SU-DHL-6 (cell line): ENCODE measurements around the gene CRYBA4.

Source experiments
- H2AFZ ChIP-seq: fragments of 200-600 bp; sonication (generic); 2 replicates; pipeline ENCODE4 v1.6.1; 2014; ENCODE audit warnings: low read depth, mild to moderate bottlenecking, moderate library complexity, mixed read lengths, antibody characterized with exemption, low read length; ENCODE audit not compliant: severe bottlenecking
- H3F3A ChIP-seq: fragments of 200-600 bp; shearing (Covaris generic); 2 replicates; pipeline ENCODE4 v1.6.0; 2016; ENCODE audit warnings: antibody characterized with exemption, mild to moderate bottlenecking; ENCODE audit not compliant: insufficient read depth
- H3K27ac ChIP-seq: fragments of 200-600 bp; sonication (generic); 2 replicates; pipeline ENCODE4 v1.5.1; 2016; ENCODE audit warnings: low read depth, mild to moderate bottlenecking, low read length, moderate library complexity, mixed read lengths
- H3K27me3 ChIP-seq: fragments of 200-600 bp; sonication (generic), shearing (Covaris generic); 2 replicates; pipeline ENCODE4 v1.6.0; 2014; ENCODE audit warnings: mild to moderate bottlenecking, low read length
- H3K36me3 ChIP-seq: fragments of 200-600 bp; sonication (generic); 2 replicates; pipeline ENCODE4 v1.6.1; 2014; ENCODE audit warnings: mild to moderate bottlenecking, low read length, mixed read lengths
- H3K4me2 ChIP-seq: fragments of 300-600, 200-600 bp; shearing (Covaris generic), sonication (generic); 2 replicates; pipeline ENCODE4 v1.6.0; 2014; ENCODE audit warnings: low read length, low read depth, mild to moderate bottlenecking; ENCODE audit not compliant: poor library complexity, severe bottlenecking
- H3K4me3 ChIP-seq: fragments of 200-600 bp; sonication (generic); 2 replicates; pipeline ENCODE4 v1.5.1; 2014; ENCODE audit warnings: antibody characterized with exemption, low read length, mild to moderate bottlenecking, mixed read lengths; ENCODE audit not compliant: insufficient read depth, poor library complexity, severe bottlenecking
- H3K79me2 ChIP-seq: fragments of 200-600 bp; sonication (generic); 2 replicates; pipeline ENCODE4 v1.6.1; 2014; ENCODE audit warnings: mild to moderate bottlenecking, low read length, moderate library complexity; ENCODE audit not compliant: insufficient read depth
- H3K9ac ChIP-seq: fragments of 200-600 bp; sonication (generic); 2 replicates; pipeline ENCODE4 v1.7.0; 2014; ENCODE audit warnings: mild to moderate bottlenecking, low read length
- H3K9me2 ChIP-seq: fragments of 200-600 bp; sonication (generic); replicated peaks from 2 replicates; pipeline ENCODE4 v1.6.1; 2014; ENCODE audit warnings: low read length; ENCODE audit not compliant: insufficient read depth
- H3K9me3 ChIP-seq: fragments of 200-600 bp; sonication (generic); 2 replicates; pipeline ENCODE4 v1.6.1; 2014; ENCODE audit warnings: low read length, mixed read lengths; ENCODE audit not compliant: insufficient read depth
- H4K20me1 ChIP-seq: fragments of 200-600 bp; sonication (generic); 2 replicates; pipeline ENCODE4 v1.6.1; 2014; ENCODE audit warnings: low read depth, mild to moderate bottlenecking, antibody characterized with exemption, low read length, moderate library complexity, mixed read lengths
- CTCF ChIP-seq: fragments of 200-600 bp; sonication (generic); IDR thresholded peaks from one replicate; pipeline ENCODE4 v1.5.1; 2017; ENCODE audit warnings: antibody characterized with exemption, mild to moderate bottlenecking, low read length, moderate library complexity; ENCODE audit not compliant: insufficient read depth, poor library complexity, severe bottlenecking
- EZH2phosphoT487 ChIP-seq: fragments of 200-600 bp; sonication (generic), shearing (Covaris generic); conservative IDR thresholded peaks from 2 replicates; pipeline ENCODE4 v1.6.1; 2018; ENCODE audit warnings: mild to moderate bottlenecking, antibody characterized with exemption, low read length, moderate library complexity, mixed read lengths

The CRYBA4 gene

DNA sequence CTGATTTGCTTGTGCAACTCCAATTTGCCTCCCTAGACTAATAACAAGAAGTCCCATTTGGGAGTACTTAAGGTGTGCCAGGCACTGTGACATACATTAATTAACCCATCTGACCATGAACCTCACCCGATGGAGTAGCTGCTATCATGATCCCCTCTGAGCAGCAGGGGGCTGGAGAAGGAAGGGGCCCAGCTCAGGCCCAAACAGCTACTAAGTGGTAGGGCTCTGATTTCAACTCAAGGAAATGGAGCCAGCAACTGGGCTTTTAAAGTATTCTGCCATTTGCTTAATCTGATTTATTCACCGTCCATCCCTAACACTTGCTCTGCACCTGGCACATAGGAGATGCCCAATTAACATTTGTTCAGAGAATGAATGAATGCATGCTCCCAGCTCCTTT lies 5.1 kb upstream of the CRYBA4 start:
- TF ChIP-seq CTCF (no peak), EZH2phosphoT487 (no peak)
- H3K27ac ChIP-seq: no peak overlapping the region
- H3K9me2 ChIP-seq: no peaks in the 10 kb centered on the region
- no peaks in the 10 kb centered on the region for H4K20me1 ChIP-seq
- H3K4me2 ChIP-seq: no peak overlapping the region
- no peaks in the 10 kb centered on the region for H3K36me3 ChIP-seq
- no peaks in the 10 kb centered on the region for H3F3A ChIP-seq
- H3K9me3 ChIP-seq: no peaks in the 10 kb centered on the region
- no peak overlapping the region for H2AFZ ChIP-seq
- H3K27me3 ChIP-seq: no peaks in the 10 kb centered on the region
- H3K9ac ChIP-seq: no peak overlapping the region
- H3K79me2 ChIP-seq: no peaks in the 10 kb centered on the region
- H3K4me3 ChIP-seq: no peak overlapping the region

- H3K4me3 ChIP-seq: no peak within 1 kb of the TSS
- no peak within 1 kb of the TSS for H3K27ac ChIP-seq
- H4K20me1 ChIP-seq: no peaks in the 10 kb centered on the region
- H3F3A ChIP-seq: no peaks in the 10 kb centered on the region
- no peaks in the 10 kb centered on the region for H3K36me3 ChIP-seq
- no peak within 1 kb of the TSS for H3K9ac ChIP-seq
- H3K79me2 ChIP-seq: no peaks in the 10 kb centered on the region
- H3K4me2 ChIP-seq: no peak within 1 kb of the TSS
- H2AFZ ChIP-seq: no peak within 1 kb of the TSS
- H3K27me3 ChIP-seq: no peaks in the 10 kb centered on the region
- no peaks in the 10 kb centered on the region for H3K9me2 ChIP-seq
- TF ChIP-seq EZH2phosphoT487 (no peak), CTCF (no peak)
- no peaks in the 10 kb centered on the region for H3K9me3 ChIP-seq
Measured at GRCh38 chr22:26617271-26618199, 4.2 kb upstream of the CRYBA4 start, which contains the start of gene CRYBB1. TSS of gene CRYBB1 (minus strand) at chr22:26618027. CDS start at chr22:26616319, 1,708 bp downstream.

- TF ChIP-seq EZH2phosphoT487 (no peak), CTCF (no peak)
- Histone ChIP-seq H3K9me2 (no peaks in the 10 kb centered on the region), H2AFZ (no peak overlapping the region), H3K9ac (no peak overlapping the region), H3K27ac (no peak overlapping the region), H3K4me3 (no peak overlapping the region), H3K9me3 (no peaks in the 10 kb centered on the region), H3K36me3 (no peaks in the 10 kb centered on the region), H3K27me3 (no peaks in the 10 kb centered on the region), H3F3A (no peaks in the 10 kb centered on the region), H3K4me2 (no peak overlapping the region), H3K79me2 (no peaks in the 10 kb centered on the region), H4K20me1 (no peaks in the 10 kb centered on the region)
Measured at GRCh38 chr22:26618455-26618854, 3.3 kb upstream of the CRYBA4 start.
